KOPT-K1 (cell line): ENCODE results near the gene MACO1.
"Not testable (repeated sequence)": the region's sequence is repeated elsewhere in the genome, so short reads cannot be mapped to it uniquely, and the experiment has no call there.

Source experiments
- H3K27ac ChIP-seq: fragments of 200-600 bp; sonication (generic); 2 replicates; pipeline ENCODE4 v1.5.1; 2016; ENCODE audit warnings: antibody characterized with exemption, mild to moderate bottlenecking, low read depth, low read length; ENCODE audit not compliant: poor library complexity, severe bottlenecking
- H3K36me3 ChIP-seq: fragments of 200-600 bp; sonication (generic); 2 replicates; pipeline ENCODE4 v1.5.1; 2017; ENCODE audit warnings: antibody characterized with exemption, mild to moderate bottlenecking, low read length, moderate library complexity; ENCODE audit not compliant: insufficient read depth
- H3K9me3 ChIP-seq: fragments of 200-600 bp; sonication (generic); 2 replicates; pipeline ENCODE4 v1.5.1; 2017; ENCODE audit warnings: antibody characterized with exemption, low read length, mild to moderate bottlenecking; ENCODE audit not compliant: insufficient read depth, poor library complexity, severe bottlenecking

MACO1 gene

GRCh38 chr1:25412872-25413623 is 17.6 kb upstream of the MACO1 start:
- H3K27ac ChIP-seq, H3K9me3 ChIP-seq, H3K36me3 ChIP-seq: not testable (repeated sequence)

- H3K27ac ChIP-seq, H3K36me3 ChIP-seq: not testable (repeated sequence)
These were observed 16.5 kb upstream of the MACO1 start for GRCh38 chr1:25414157-25414556.

GRCh38 chr1:25414578-25414977 is 16.1 kb upstream of the MACO1 start:
- H3K27ac ChIP-seq, H3K9me3 ChIP-seq, H3K36me3 ChIP-seq: not testable (repeated sequence)

More at GRCh38 chr1:25414157-25414556, 16.5 kb upstream of the MACO1 start:
- H3K9me3 ChIP-seq, result not testable (repeated sequence)

- not testable (repeated sequence) for H3K27ac ChIP-seq, H3K36me3 ChIP-seq
These were observed 13.4 kb upstream of the MACO1 start for GRCh38 chr1:25417280-25417679.

GRCh38 chr1:25419339-25419738 is 11.4 kb upstream of the MACO1 start:
- H3K9me3 ChIP-seq, H3K27ac ChIP-seq, H3K36me3 ChIP-seq: not testable (repeated sequence)

More at GRCh38 chr1:25417280-25417679, 13.4 kb upstream of the MACO1 start:
- not testable (repeated sequence) for H3K9me3 ChIP-seq

- H3K27ac ChIP-seq, H3K36me3 ChIP-seq, H3K9me3 ChIP-seq: not testable (repeated sequence)
These were observed 10.0 kb upstream of the MACO1 start, which contains the start of gene RHCE for GRCh38 chr1:25420715-25421114. RHCE (minus strand) TSS chr1:25420825; CDS start chr1:25420786, 39 bp downstream.

GRCh38 chr1:25423206-25423605 is 7.5 kb upstream of the MACO1 start:
- not testable (repeated sequence) for H3K36me3 ChIP-seq, H3K9me3 ChIP-seq, H3K27ac ChIP-seq

- no peaks in the 10 kb centered on the region for H3K9me3 ChIP-seq
- no peak overlapping the region for H3K27ac ChIP-seq
- no peaks in the 10 kb centered on the region for H3K36me3 ChIP-seq
These were observed 5.3 kb upstream of the MACO1 start for GRCh38 chr1:25425098-25426085.

GRCh38 chr1:25427696-25428095 is 3.0 kb upstream of the MACO1 start:
- no peaks in the 10 kb centered on the region for H3K36me3 ChIP-seq
- no peak overlapping the region for H3K27ac ChIP-seq
- H3K9me3 ChIP-seq, result no peaks in the 10 kb centered on the region

- Histone ChIP-seq H3K9me3 (no peaks in the 10 kb centered on the region), H3K27ac (no peak overlapping the region), H3K36me3 (no peaks in the 10 kb centered on the region)
These were observed 2.1 kb upstream of the MACO1 start for GRCh38 chr1:25428475-25429166.

GRCh38 chr1:25430967-25431881 is 527 bp downstream of the MACO1 start:
- H3K27ac ChIP-seq, result peak overlapping the region; percentile 63
- H3K36me3 ChIP-seq, result no peaks in the 10 kb centered on the region
- no peaks in the 10 kb centered on the region for H3K9me3 ChIP-seq

GRCh38 chr1:25431955-25432719 is 1.4 kb downstream of the MACO1 start:
- Histone ChIP-seq H3K9me3 (no peaks in the 10 kb centered on the region), H3K36me3 (peaks cover 5% of the 10 kb centered on the region; the same call in 1 of the 2 replicates), H3K27ac (peak overlapping the region; percentile 63)

GRCh38 chr1:25432749-25433388 is 2.2 kb downstream of the MACO1 start:
- Histone ChIP-seq H3K9me3 (no peaks in the 10 kb centered on the region), H3K36me3 (peaks cover 11% of the 10 kb centered on the region; the same call in 1 of the 2 replicates), H3K27ac (no peak overlapping the region)
